Activated T-cell treated with anti-CD3 and anti-CD28 coated beads, Interleukin-2, amount 50 U/mL, for 4 hours (primary cell): Measurements from ENCODE around the gene MCTP1. TPM values are rescaled to one million over a fixed set of nuclear protein-coding genes. Genes with fewer than 3 reads are reported as not detected.
"Not testable (repeated sequence)": the region's sequence is repeated elsewhere in the genome, so short reads cannot be mapped to it uniquely, and the experiment has no call there.

ENCODE experiments used
- ATAC-seq, 2 donors: fragments of 200-7000 bp; cut with Tn5 transposase; one replicate each; pipeline ENCODE4 v1.10.0; 2021
- DNase-seq: peaks from one replicate; pipeline ENCODE4 v3.0.0-alpha.2; 2020
- H3K27me3 Mint-ChIP-seq: one replicate; pipeline ENCODE4 v1.8.0; 2021; ENCODE audit warnings: low read depth, mixed read lengths
- H3K36me3 Mint-ChIP-seq: one replicate; pipeline ENCODE4 v1.8.0; 2022; ENCODE audit warnings: mixed read lengths; ENCODE audit not compliant: insufficient read depth
- H3K4me1 Mint-ChIP-seq: one replicate; pipeline ENCODE4 v1.8.0; 2021; ENCODE audit warnings: low read depth, mixed read lengths
- H3K4me3 Mint-ChIP-seq: one replicate; pipeline ENCODE4 v1.8.0; 2021; ENCODE audit warnings: mild to moderate bottlenecking, moderate library complexity, mixed read lengths
- H3K9me3 Mint-ChIP-seq: one replicate; pipeline ENCODE4 v1.8.0; 2021; ENCODE audit warnings: mixed read lengths
- total RNA-seq, 3 donors: library from RNA; stranded (reverse); gene quantifications; one replicate each; pipeline ENCODE4 v1.2.1, GENCODE V29; 2021

Gene MCTP1
- total RNA-seq, 3 donors from 2014 or later = 0.30 to 1.1 (median 0.92) TPM

- DNase-seq = no peak
- Mint-ChIP-seq H3K27me3 (peaks cover 2% of the 10 kb centered on the region), H3K36me3 (no peaks in the 10 kb centered on the region)
Measured at GRCh38 chr5:95229646-95230045, 55.2 kb downstream of the MCTP1 start.

GRCh38 chr5:95224701-95225459 lies 60.0 kb downstream of the MCTP1 start:
- DNase-seq (no peak), ATAC-seq (no peak)
- Mint-ChIP-seq H3K9me3 (no peaks in the 10 kb centered on the region), H3K36me3 (no peaks in the 10 kb centered on the region), H3K27me3 (peaks cover 2% of the 10 kb centered on the region), H3K4me3 (no peak overlapping the region), H3K4me1 (no peaks in the 10 kb centered on the region)

More at GRCh38 chr5:95229646-95230045, 55.2 kb downstream of the MCTP1 start:
- Mint-ChIP-seq H3K4me3 (no peak overlapping the region), H3K9me3 (no peaks in the 10 kb centered on the region), H3K4me1 (no peaks in the 10 kb centered on the region)
- ATAC-seq = no peak

- Mint-ChIP-seq H3K4me3 (no peak overlapping the region), H3K36me3 (no peaks in the 10 kb centered on the region), H3K4me1 (no peaks in the 10 kb centered on the region), H3K9me3 (no peaks in the 10 kb centered on the region), H3K27me3 (peaks cover 2% of the 10 kb centered on the region)
- ATAC-seq (no peak), DNase-seq (no peak)
Measured at GRCh38 chr5:95223566-95224258, 61.2 kb downstream of the MCTP1 start.

GRCh38 chr5:95222836-95223235 lies 62.1 kb downstream of the MCTP1 start:
- ATAC-seq (no peak), DNase-seq (no peak)
- H3K9me3 Mint-ChIP-seq = no peaks in the 10 kb centered on the region
- no peaks in the 10 kb centered on the region for H3K27me3 Mint-ChIP-seq
- H3K4me3 Mint-ChIP-seq = no peak overlapping the region
- H3K36me3 Mint-ChIP-seq = no peaks in the 10 kb centered on the region
- H3K4me1 Mint-ChIP-seq = no peaks in the 10 kb centered on the region

- Mint-ChIP-seq H3K27me3 (no peaks in the 10 kb centered on the region), H3K4me3 (no peak overlapping the region), H3K36me3 (no peaks in the 10 kb centered on the region), H3K9me3 (no peaks in the 10 kb centered on the region), H3K4me1 (no peaks in the 10 kb centered on the region)
- ATAC-seq (no peak), DNase-seq (no peak)
Measured at GRCh38 chr5:95221234-95221633, 63.7 kb downstream of the MCTP1 start.

- Mint-ChIP-seq H3K4me1 (no peaks in the 10 kb centered on the region), H3K9me3 (no peaks in the 10 kb centered on the region), H3K4me3 (no peak overlapping the region), H3K36me3 (no peaks in the 10 kb centered on the region), H3K27me3 (no peaks in the 10 kb centered on the region)
- DNase-seq = no peak
- no peak for ATAC-seq
Measured at GRCh38 chr5:95220381-95220780, 64.5 kb downstream of the MCTP1 start.

GRCh38 chr5:95219411-95219810 lies 65.5 kb downstream of the MCTP1 start:
- Mint-ChIP-seq H3K4me1 (no peaks in the 10 kb centered on the region), H3K4me3 (no peak overlapping the region), H3K36me3 (no peaks in the 10 kb centered on the region), H3K9me3 (no peaks in the 10 kb centered on the region), H3K27me3 (no peaks in the 10 kb centered on the region)
- no peak for DNase-seq
- no peak for ATAC-seq

GRCh38 chr5:95217881-95218280 lies 67.0 kb downstream of the MCTP1 start:
- H3K9me3 Mint-ChIP-seq = no peaks in the 10 kb centered on the region
- no peaks in the 10 kb centered on the region for H3K4me1 Mint-ChIP-seq
- DNase-seq = no peak
- H3K4me3 Mint-ChIP-seq = no peak overlapping the region
- no peak for ATAC-seq
- H3K36me3 Mint-ChIP-seq = no peaks in the 10 kb centered on the region
- H3K27me3 Mint-ChIP-seq = no peaks in the 10 kb centered on the region

GRCh38 chr5:95217351-95217750 lies 67.5 kb downstream of the MCTP1 start:
- no peak for DNase-seq
- ATAC-seq = no peak
- Mint-ChIP-seq H3K4me3 (no peak overlapping the region), H3K4me1 (no peaks in the 10 kb centered on the region), H3K27me3 (no peaks in the 10 kb centered on the region), H3K9me3 (no peaks in the 10 kb centered on the region), H3K36me3 (no peaks in the 10 kb centered on the region)

- Mint-ChIP-seq H3K4me1 (no peaks in the 10 kb centered on the region), H3K36me3 (no peaks in the 10 kb centered on the region), H3K9me3 (no peaks in the 10 kb centered on the region), H3K27me3 (no peaks in the 10 kb centered on the region), H3K4me3 (no peak overlapping the region)
- no peak for ATAC-seq
- DNase-seq = no peak
Measured at GRCh38 chr5:95216136-95216955, 68.5 kb downstream of the MCTP1 start.

- not testable (repeated sequence) for DNase-seq, ATAC-seq, H3K4me1 Mint-ChIP-seq, H3K4me3 Mint-ChIP-seq, H3K27me3 Mint-ChIP-seq, H3K9me3 Mint-ChIP-seq, H3K36me3 Mint-ChIP-seq
Measured at GRCh38 chr5:95207811-95208210, 77.1 kb downstream of the MCTP1 start.

- no peaks in the 10 kb centered on the region for H3K36me3 Mint-ChIP-seq
- H3K4me1 Mint-ChIP-seq = no peaks in the 10 kb centered on the region
- H3K4me3 Mint-ChIP-seq = no peak overlapping the region
- no peaks in the 10 kb centered on the region for H3K27me3 Mint-ChIP-seq
- H3K9me3 Mint-ChIP-seq = no peaks in the 10 kb centered on the region
- DNase-seq (no peak), ATAC-seq (no peak)
Measured at GRCh38 chr5:95194856-95195255, 90.0 kb downstream of the MCTP1 start.

GRCh38 chr5:95191330-95191729 lies 93.6 kb downstream of the MCTP1 start:
- Mint-ChIP-seq H3K4me3 (no peak overlapping the region), H3K36me3 (no peaks in the 10 kb centered on the region), H3K4me1 (no peaks in the 10 kb centered on the region), H3K27me3 (no peaks in the 10 kb centered on the region), H3K9me3 (no peaks in the 10 kb centered on the region)
- peak; percentile 46 to 62 for ATAC-seq
- no peak for DNase-seq

- Mint-ChIP-seq H3K9me3 (no peaks in the 10 kb centered on the region), H3K36me3 (no peaks in the 10 kb centered on the region), H3K27me3 (no peaks in the 10 kb centered on the region), H3K4me3 (no peak overlapping the region), H3K4me1 (no peaks in the 10 kb centered on the region)
- DNase-seq (no peak), ATAC-seq (no peak)
Measured at GRCh38 chr5:95184924-95185323, 100.0 kb downstream of the MCTP1 start.
